Measurements from ENCODE around the gene VPS41. TPM values are rescaled to one million over a fixed set of nuclear protein-coding genes. Genes with fewer than 3 reads are reported as not detected.

The VPS41 gene
- total RNA-seq, 1 donor from 2014 or later = 37.4 TPM

- ATAC-seq (ENCODE audit: poor library complexity) = no peak
- DNase-seq = no peak
- intact Hi-C loops (cut with DNase I) = no loop called here
These were observed 204.9 kb downstream of the VPS41 start for GRCh38 chr7:38704041-38704547.

- ATAC-seq (ENCODE audit: poor library complexity) = no peak
- intact Hi-C loops (cut with DNase I) = no loop called here
- no peak for DNase-seq
These were observed 205.9 kb downstream of the VPS41 start for GRCh38 chr7:38703093-38703492.

- no peak for ATAC-seq (ENCODE audit: poor library complexity)
- intact Hi-C loops (cut with DNase I) = no loop called here
- no peak for DNase-seq
These were observed 206.9 kb downstream of the VPS41 start for GRCh38 chr7:38702002-38702535.

- intact Hi-C loops (cut with DNase I) = no loop called here
These were observed 208.9 kb downstream of the VPS41 start for GRCh38 chr7:38700116-38700515.

GRCh38 chr7:38699471-38699870 lies 209.5 kb downstream of the VPS41 start:
- ATAC-seq (ENCODE audit: poor library complexity) (no peak), DNase-seq (no peak)
- intact Hi-C loops (cut with DNase I) = no loop called here

More at GRCh38 chr7:38700116-38700515, 208.9 kb downstream of the VPS41 start:
- ATAC-seq (ENCODE audit: poor library complexity) (no peak), DNase-seq (no peak)

GRCh38 chr7:38694326-38694725 lies 214.7 kb downstream of the VPS41 start:
- ATAC-seq (ENCODE audit: poor library complexity) (no peak), DNase-seq (no peak)
- intact Hi-C loops (cut with DNase I) = no loop called here

GRCh38 chr7:38686888-38687287 lies 222.1 kb downstream of the VPS41 start:
- no peak for DNase-seq
- intact Hi-C loops (cut with DNase I) = no loop called here

GRCh38 chr7:38685851-38686250 lies 223.1 kb downstream of the VPS41 start:
- intact Hi-C loops (cut with DNase I) = no loop called here
- ATAC-seq (ENCODE audit: poor library complexity) (no peak), DNase-seq (no peak)

More at GRCh38 chr7:38686888-38687287, 222.1 kb downstream of the VPS41 start:
- ATAC-seq (ENCODE audit: poor library complexity) = no peak

GRCh38 chr7:38682606-38683005 lies 226.4 kb downstream of the VPS41 start:
- intact Hi-C loops (cut with DNase I) = no loop called here
- ATAC-seq (ENCODE audit: poor library complexity) (no peak), DNase-seq (no peak)

GRCh38 chr7:38681882-38682281 lies 227.1 kb downstream of the VPS41 start:
- intact Hi-C loops (cut with DNase I) = no loop called here
- ATAC-seq (ENCODE audit: poor library complexity) = no peak

GRCh38 chr7:38679419-38679818 lies 229.6 kb downstream of the VPS41 start:
- DNase-seq (no peak), ATAC-seq (ENCODE audit: poor library complexity) (no peak)
- intact Hi-C loops (cut with DNase I) = no loop called here

More at GRCh38 chr7:38681882-38682281, 227.1 kb downstream of the VPS41 start:
- no peak for DNase-seq

- ATAC-seq (ENCODE audit: poor library complexity) = no peak
- DNase-seq = no peak
- intact Hi-C loops (cut with DNase I) = no loop called here
These were observed 230.3 kb downstream of the VPS41 start for GRCh38 chr7:38678698-38679054.

- ATAC-seq (ENCODE audit: poor library complexity) (no peak), DNase-seq (no peak)
- intact Hi-C loops (cut with DNase I) = no loop called here
These were observed 230.9 kb downstream of the VPS41 start for GRCh38 chr7:38677981-38678697.

GRCh38 chr7:38675494-38676106 lies 233.4 kb downstream of the VPS41 start:
- intact Hi-C loops (cut with DNase I) = no loop called here
- ATAC-seq (ENCODE audit: poor library complexity) (peak; percentile 16), DNase-seq (no peak)

GRCh38 chr7:38674513-38674912 lies 234.5 kb downstream of the VPS41 start:
- ATAC-seq (ENCODE audit: poor library complexity) (no peak), DNase-seq (no peak)
- intact Hi-C loops (cut with DNase I) = no loop called here

GRCh38 chr7:38673795-38674194 lies 235.2 kb downstream of the VPS41 start:
- no peak for DNase-seq
- intact Hi-C loops (cut with DNase I) = no loop called here
- peak; percentile 65 for ATAC-seq (ENCODE audit: poor library complexity)

Data from Right ventricle myocardium superior (tissue), 1 donor.